Panc1 (cell line): ENCODE results near the gene MILR1. TPM values are rescaled to one million over a fixed set of nuclear protein-coding genes. Genes with fewer than 3 reads are reported as not detected.

ENCODE experiments used
- ATAC-seq: fragments of 200-7000 bp; cut with Tn5 transposase; 2 replicates; pipeline ENCODE4 v1.9.1; 2020; ENCODE audit warnings: mild to moderate bottlenecking, moderate library complexity
- BruUV-seq: library from RNA; stranded (reverse); fragments of 400-500 nt; replicated peaks from 2 replicates; lab custom pipeline; 2021; lab: Mats Ljungman, UMichigan
- CTCF ChIA-PET: fragments of 300-600 bp; sonication (Branson Sonifier 250); formaldehyde crosslinking; loops from one replicate; lab custom pipeline; 2022; ENCODE audit warnings: antibody characterized with exemption; lab: Charles Lee
- POLR2A ChIA-PET: fragments of 300-600 bp; sonication (Branson Sonifier 250); formaldehyde crosslinking; loops from one replicate; lab custom pipeline; 2022; ENCODE audit warnings: antibody characterized with exemption; lab: Charles Lee
- DNase-seq: peaks from one replicate; pipeline ENCODE4 v3.0.0-alpha.2; 2010; ENCODE audit warnings: low read depth, low spot score
- H3K27ac ChIP-seq: 2 replicates; pipeline ENCODE4 v1.5.1; 2011; ENCODE audit warnings: mild to moderate bottlenecking, low read length, inconsistent platforms
- H3K27me3 ChIP-seq: fragments of 200-500 bp; sonication (Bioruptor generic); 2 replicates; pipeline ENCODE4 v1.6.0; 2014; ENCODE audit warnings: low read length, inconsistent platforms; ENCODE audit not compliant: control insufficient read depth, insufficient read depth
- H3K36me3 ChIP-seq: fragments of 200-500 bp; sonication (Bioruptor generic); 2 replicates; pipeline ENCODE4 v1.5.1; 2014; ENCODE audit warnings: inconsistent platforms, mild to moderate bottlenecking, low read length, moderate library complexity; ENCODE audit not compliant: control insufficient read depth, insufficient read depth
- H3K4me1 ChIP-seq: 2 replicates; pipeline ENCODE4 v1.5.1; 2011; ENCODE audit warnings: inconsistent platforms, mild to moderate bottlenecking, low read length, moderate library complexity; ENCODE audit not compliant: control insufficient read depth, insufficient read depth
- H3K4me3 ChIP-seq, 2 experiments: 2 replicates each; pipeline ENCODE4 v1.5.1; 2011 to 2012; ENCODE audit warnings: low read depth in 2 of 2, low read length in 2 of 2, mild to moderate bottlenecking in 2 of 2, inconsistent platforms in 1 of 2, moderate library complexity in 1 of 2
- H3K9me3 ChIP-seq: fragments of 200-500 bp; sonication (Bioruptor generic); 2 replicates; pipeline ENCODE4 v1.5.1; 2014; ENCODE audit warnings: low read depth, mild to moderate bottlenecking, inconsistent platforms, low read length, moderate library complexity; ENCODE audit not compliant: control insufficient read depth, insufficient read depth
- CTCF ChIP-seq: fragments of 450-650 bp; IDR thresholded peaks from 2 replicates; pipeline ENCODE4 v1.5.1; 2017; ENCODE audit warnings: mild to moderate bottlenecking
- POLR2AphosphoS5 ChIP-seq: IDR thresholded peaks from 2 replicates; pipeline ENCODE4 v1.6.1; 2012; ENCODE audit warnings: mild to moderate bottlenecking, low read depth, low read length, moderate library complexity
- REST ChIP-seq, 2 experiments: IDR thresholded peaks; 2 replicates each; pipeline ENCODE4 v1.6.1; 2011 to 2012; ENCODE audit warnings: low read depth in 2 of 2, control low read depth in 1 of 2, low read length in 1 of 2, mild to moderate bottlenecking in 1 of 2, moderate library complexity in 1 of 2; ENCODE audit not compliant: insufficient read depth in 1 of 2
- SIN3A ChIP-seq: IDR thresholded peaks from 2 replicates; pipeline ENCODE4 v1.6.1; 2012; ENCODE audit warnings: low read depth, mild to moderate bottlenecking, low read length, moderate library complexity, borderline replicate concordance; ENCODE audit not compliant: insufficient read depth
- TCF7L2 ChIP-seq: IDR thresholded peaks from 2 replicates; pipeline ENCODE4 v1.6.1; 2011; ENCODE audit warnings: mild to moderate bottlenecking, low read depth, low read length, inconsistent platforms
- in situ Hi-C: cut with HindIII; loops from 2 replicates; pipeline ENCODE4 v1.10.0; 2016; ENCODE audit warnings: low sequenced_read_pairs, low pct_unique_long_range_greater_than_20kb
- intact Hi-C: fragments of 100-400 bp; cut with micrococcal nuclease; formaldehyde crosslinking; loops from one replicate; pipeline ENCODE4 v1.10.0; 2022; ENCODE audit not compliant: unreplicated experiment
- total RNA-seq: library from RNA; stranded (reverse); gene quantifications from one replicate; pipeline ENCODE4 v1.2.1, GENCODE V29; 2021; ENCODE audit not compliant: unreplicated experiment

Gene MILR1
- total RNA-seq, 1 experiment from 2014 or later = not detected

GRCh38 chr17:64470625-64471024 lies 21.7 kb downstream of the MILR1 start:
- CTCF ChIA-PET = interaction anchor here (0.5 kb wide), 1 partner anchor 20 kb away, joined by 3 read pairs; no protein-coding TSS in a partner anchor
- H3K4me1 ChIP-seq = no peaks in the 10 kb centered on the region
- ATAC-seq (0 out of 2 replicates have a peak, but pooled peaks have one; percentile 45), DNase-seq (no peak)
- intact Hi-C loops = no loop called here
- no peak overlapping the region for H3K27ac ChIP-seq
- H3K27me3 ChIP-seq = no peaks in the 10 kb centered on the region
- H3K4me3 ChIP-seq = no peak overlapping the region
- H3K9me3 ChIP-seq = no peaks in the 10 kb centered on the region
- H3K36me3 ChIP-seq = no peaks in the 10 kb centered on the region
- no peak for TF ChIP-seq REST (IDR thresholded peaks at IDR 0.05; ENCODE audit: insufficient read depth in 1 of 2, low read depth in 2 of 2, low read length in 1 of 2)
- TF ChIP-seq POLR2AphosphoS5 = no peak
- TF ChIP-seq CTCF = no peak
- no peak for TF ChIP-seq TCF7L2
- no peak for TF ChIP-seq SIN3A
- BruUV-seq = no TSS peak
- POLR2A ChIA-PET = no interaction called here
- in situ Hi-C loops = no loop called here

- no TSS peak for BruUV-seq
- no peaks in the 10 kb centered on the region for H3K9me3 ChIP-seq
- intact Hi-C loops = no loop called here
- no peak for DNase-seq
- H3K4me3 ChIP-seq = no peak overlapping the region
- in situ Hi-C loops = no loop called here
- ATAC-seq = no peak
- H3K27ac ChIP-seq = no peak overlapping the region
- H3K4me1 ChIP-seq = no peaks in the 10 kb centered on the region
- POLR2A ChIA-PET = no interaction called here
- no peaks in the 10 kb centered on the region for H3K36me3 ChIP-seq
- H3K27me3 ChIP-seq = no peaks in the 10 kb centered on the region
- TF ChIP-seq SIN3A = no peak
- no peak for TF ChIP-seq TCF7L2
- TF ChIP-seq POLR2AphosphoS5 = no peak
- no peak for TF ChIP-seq REST (IDR thresholded peaks at IDR 0.05; ENCODE audit: insufficient read depth in 1 of 2, low read depth in 2 of 2, low read length in 1 of 2)
- no peak for TF ChIP-seq CTCF
- CTCF ChIA-PET = interaction anchor here (0.5 kb wide), 1 partner anchor 19 kb away, joined by 3 read pairs; no protein-coding TSS in a partner anchor
Measured at GRCh38 chr17:64471440-64471839, 22.5 kb downstream of the MILR1 start.
